ENCODE results near the gene CLDN4. TPM values are rescaled to one million over a fixed set of nuclear protein-coding genes. Genes with fewer than 3 reads are reported as not detected.
A peak's percentile ranks its signal among the peaks of the same experiment; 100 is the strongest.

The CLDN4 gene
- total and polyA plus RNA-seq, 9 of the 15 experiments (the other 6 are each of a cell fraction or from before 2014, with no cell fraction given) = 0.05 to 0.60 (median 0.06) TPM; not detected in 3

DNA sequence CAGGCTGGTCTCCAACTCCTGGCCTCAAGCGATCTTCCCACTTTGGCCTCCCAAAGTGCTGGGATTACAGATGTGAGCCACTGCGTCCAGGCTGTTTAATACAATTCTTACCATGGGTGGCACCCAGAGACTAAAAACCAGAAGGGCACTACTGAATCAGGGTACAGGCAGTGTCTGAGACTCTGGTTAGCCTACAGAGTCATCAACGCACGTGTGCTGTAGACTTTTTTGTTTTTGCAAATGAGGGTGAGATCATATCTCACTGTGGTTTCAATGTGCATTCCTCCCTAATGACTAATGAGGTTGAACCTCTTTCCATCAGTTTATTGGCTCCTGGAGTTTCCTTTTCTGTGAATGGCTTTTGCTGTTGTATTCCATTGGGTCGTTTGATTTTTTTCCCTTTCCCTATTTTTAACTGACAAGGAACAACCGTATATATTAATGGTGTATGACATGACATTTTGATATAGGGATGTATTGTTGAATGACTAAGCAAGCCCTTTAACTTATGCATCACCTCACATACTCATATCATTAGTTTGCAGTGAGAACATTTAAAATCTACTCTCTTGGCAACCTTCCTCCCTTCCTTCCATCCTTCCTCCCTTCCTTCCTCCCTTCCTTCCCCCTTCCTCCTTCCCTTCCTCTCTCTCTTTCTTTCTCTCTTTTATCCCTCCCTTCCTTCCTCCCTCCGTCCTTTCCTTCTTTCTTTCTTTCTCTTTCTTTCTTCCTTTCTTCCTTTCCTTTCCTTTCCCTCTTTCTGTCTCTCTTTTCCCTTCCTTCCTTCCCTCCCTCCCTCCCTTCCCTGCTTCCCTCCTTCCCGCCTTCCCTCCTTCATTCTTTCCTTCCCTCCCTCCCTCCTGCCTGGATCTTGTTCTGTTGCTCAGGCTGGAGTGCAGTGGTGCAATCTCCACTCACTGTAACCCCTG lies 20.9 kb downstream of the CLDN4 start (continued):
- TF ChIP-seq ZBTB17 (CRISPR knock-in tag; IDR thresholded peaks at IDR 0.05) (no peak), NR2F6 (CRISPR knock-in tag; IDR thresholded peaks at IDR 0.05) (no peak), BRCA1 (IDR thresholded peaks at IDR 0.05) (no peak), BRCA1 (CRISPR knock-in tag; IDR thresholded peaks at IDR 0.05) (no peak), ZNF239 (CRISPR knock-in tag; IDR thresholded peaks at IDR 0.05) (no peak), ZKSCAN3 (CRISPR knock-in tag; IDR thresholded peaks at IDR 0.05) (no peak), HIVEP1 (CRISPR knock-in tag; IDR thresholded peaks at IDR 0.05) (no peak), ZNF780A (CRISPR knock-in tag; IDR thresholded peaks at IDR 0.05) (no peak), FIP1L1 (IDR thresholded peaks at IDR 0.05; ENCODE audit: low read depth, low read length, poor library complexity, severe bottlenecking) (no peak), ZNF140 (CRISPR knock-in tag; IDR thresholded peaks at IDR 0.05) (no peak), RCOR1 (IDR thresholded peaks at IDR 0.05; ENCODE audit: borderline replicate concordance in 1 of 2, low read depth in 2 of 2, low read length in 2 of 2) (peak in 1 of 2 experiments; percentile 95; a peak in 3 of 4 replicates), MXI1 (IDR thresholded peaks at IDR 0.05; ENCODE audit: low read depth, low read length) (no peak), NFYB (IDR thresholded peaks at IDR 0.05; ENCODE audit: extremely low read depth, insufficient read length) (no peak), TAF15 (IDR thresholded peaks at IDR 0.05; ENCODE audit: low read depth, low read length) (no peak), SMAD2 (IDR thresholded peaks at IDR 0.05; ENCODE audit: low read depth, low read length) (no peak), RAD21 (CRISPR knock-in tag; conservative IDR thresholded peaks at IDR 0.05 in 1 of 2, IDR thresholded peaks at IDR 0.05 in 1 of 2) (no peak), ZNF79 (CRISPR knock-in tag; IDR thresholded peaks at IDR 0.05; ENCODE audit: low read depth) (no peak), ZNF23 (CRISPR knock-in tag; IDR thresholded peaks at IDR 0.05) (no peak), FUS (optimal IDR thresholded peaks at IDR 0.05; ENCODE audit: low read depth, low read length) (no peak), POLR3A (IDR thresholded peaks at IDR 0.05; ENCODE audit: borderline replicate concordance, extremely low read depth, insufficient read depth, insufficient read length) (no peak), ZNF212 (CRISPR knock-in tag; IDR thresholded peaks at IDR 0.05) (no peak)
- TF ChIP-seq, protein P1, sequence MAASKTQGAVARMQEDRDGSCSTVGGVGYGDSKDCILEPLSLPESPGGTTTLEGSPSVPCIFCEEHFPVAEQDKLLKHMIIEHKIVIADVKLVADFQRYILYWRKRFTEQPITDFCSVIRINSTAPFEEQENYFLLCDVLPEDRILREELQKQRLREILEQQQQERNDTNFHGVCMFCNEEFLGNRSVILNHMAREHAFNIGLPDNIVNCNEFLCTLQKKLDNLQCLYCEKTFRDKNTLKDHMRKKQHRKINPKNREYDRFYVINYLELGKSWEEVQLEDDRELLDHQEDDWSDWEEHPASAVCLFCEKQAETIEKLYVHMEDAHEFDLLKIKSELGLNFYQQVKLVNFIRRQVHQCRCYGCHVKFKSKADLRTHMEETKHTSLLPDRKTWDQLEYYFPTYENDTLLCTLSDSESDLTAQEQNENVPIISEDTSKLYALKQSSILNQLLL (CRISPR knock-in tag; IDR thresholded peaks at IDR 0.05; ENCODE audit: borderline replicate concordance) = no peak
- TF ChIP-seq, protein P2, sequence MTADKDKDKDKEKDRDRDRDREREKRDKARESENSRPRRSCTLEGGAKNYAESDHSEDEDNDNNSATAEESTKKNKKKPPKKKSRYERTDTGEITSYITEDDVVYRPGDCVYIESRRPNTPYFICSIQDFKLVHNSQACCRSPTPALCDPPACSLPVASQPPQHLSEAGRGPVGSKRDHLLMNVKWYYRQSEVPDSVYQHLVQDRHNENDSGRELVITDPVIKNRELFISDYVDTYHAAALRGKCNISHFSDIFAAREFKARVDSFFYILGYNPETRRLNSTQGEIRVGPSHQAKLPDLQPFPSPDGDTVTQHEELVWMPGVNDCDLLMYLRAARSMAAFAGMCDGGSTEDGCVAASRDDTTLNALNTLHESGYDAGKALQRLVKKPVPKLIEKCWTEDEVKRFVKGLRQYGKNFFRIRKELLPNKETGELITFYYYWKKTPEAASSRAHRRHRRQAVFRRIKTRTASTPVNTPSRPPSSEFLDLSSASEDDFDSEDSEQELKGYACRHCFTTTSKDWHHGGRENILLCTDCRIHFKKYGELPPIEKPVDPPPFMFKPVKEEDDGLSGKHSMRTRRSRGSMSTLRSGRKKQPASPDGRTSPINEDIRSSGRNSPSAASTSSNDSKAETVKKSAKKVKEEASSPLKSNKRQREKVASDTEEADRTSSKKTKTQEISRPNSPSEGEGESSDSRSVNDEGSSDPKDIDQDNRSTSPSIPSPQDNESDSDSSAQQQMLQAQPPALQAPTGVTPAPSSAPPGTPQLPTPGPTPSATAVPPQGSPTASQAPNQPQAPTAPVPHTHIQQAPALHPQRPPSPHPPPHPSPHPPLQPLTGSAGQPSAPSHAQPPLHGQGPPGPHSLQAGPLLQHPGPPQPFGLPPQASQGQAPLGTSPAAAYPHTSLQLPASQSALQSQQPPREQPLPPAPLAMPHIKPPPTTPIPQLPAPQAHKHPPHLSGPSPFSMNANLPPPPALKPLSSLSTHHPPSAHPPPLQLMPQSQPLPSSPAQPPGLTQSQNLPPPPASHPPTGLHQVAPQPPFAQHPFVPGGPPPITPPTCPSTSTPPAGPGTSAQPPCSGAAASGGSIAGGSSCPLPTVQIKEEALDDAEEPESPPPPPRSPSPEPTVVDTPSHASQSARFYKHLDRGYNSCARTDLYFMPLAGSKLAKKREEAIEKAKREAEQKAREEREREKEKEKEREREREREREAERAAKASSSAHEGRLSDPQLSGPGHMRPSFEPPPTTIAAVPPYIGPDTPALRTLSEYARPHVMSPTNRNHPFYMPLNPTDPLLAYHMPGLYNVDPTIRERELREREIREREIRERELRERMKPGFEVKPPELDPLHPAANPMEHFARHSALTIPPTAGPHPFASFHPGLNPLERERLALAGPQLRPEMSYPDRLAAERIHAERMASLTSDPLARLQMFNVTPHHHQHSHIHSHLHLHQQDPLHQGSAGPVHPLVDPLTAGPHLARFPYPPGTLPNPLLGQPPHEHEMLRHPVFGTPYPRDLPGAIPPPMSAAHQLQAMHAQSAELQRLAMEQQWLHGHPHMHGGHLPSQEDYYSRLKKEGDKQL (CRISPR knock-in tag; IDR thresholded peaks at IDR 0.05; ENCODE audit: borderline replicate concordance) = no peak

Measured in K562 (cell line).